Liver (tissue), 3 donors: Measurements from ENCODE around the gene SLC25A21.

Experiments used
- EGR1 ChIP-seq, 2 donors: IDR thresholded peaks; 2 replicates each; pipeline ENCODE4 v1.6.1; 2016 to 2018; ENCODE audit warnings: antibody characterized with exemption in 2 of 2, low read depth in 2 of 2
- GABPA ChIP-seq, 2 donors: IDR thresholded peaks in 1 of 2; conservative IDR thresholded peaks in 1 of 2; 2 replicates each; pipeline ENCODE4 v1.6.1; 2016; ENCODE audit warnings: antibody characterized with exemption in 2 of 2, mild to moderate bottlenecking in 1 of 2, moderate library complexity in 1 of 2
- HNF4A ChIP-seq, 2 donors: conservative IDR thresholded peaks; 2 replicates each; pipeline ENCODE4 v1.6.1; 2016; ENCODE audit warnings: antibody characterized with exemption in 2 of 2, mild to moderate bottlenecking in 2 of 2
- HNF4G ChIP-seq: IDR thresholded peaks from 2 replicates; pipeline ENCODE4 v1.6.1; 2016; ENCODE audit warnings: antibody characterized with exemption
- RAD21 ChIP-seq, 2 donors: IDR thresholded peaks; 2 replicates each; pipeline ENCODE4 v1.6.1; 2016; ENCODE audit warnings: antibody characterized with exemption in 2 of 2, mild to moderate bottlenecking in 2 of 2
- REST ChIP-seq: IDR thresholded peaks from 2 replicates; pipeline ENCODE4 v1.6.1; 2016; ENCODE audit warnings: antibody characterized with exemption, mild to moderate bottlenecking
- RXRA ChIP-seq, 2 donors: IDR thresholded peaks; 2 replicates each; pipeline ENCODE4 v1.6.1; 2017 to 2018; ENCODE audit warnings: antibody characterized with exemption in 2 of 2, mild to moderate bottlenecking in 1 of 2
- SP1 ChIP-seq: IDR thresholded peaks from 2 replicates; pipeline ENCODE4 v1.6.1; 2018; ENCODE audit warnings: antibody characterized with exemption, mild to moderate bottlenecking
- TAF1 ChIP-seq: conservative IDR thresholded peaks from 2 replicates; pipeline ENCODE4 v1.6.1; 2016; ENCODE audit warnings: antibody characterized with exemption, mild to moderate bottlenecking
- YY1 ChIP-seq: IDR thresholded peaks from 2 replicates; pipeline ENCODE4 v1.6.1; 2016; ENCODE audit warnings: antibody characterized with exemption, mild to moderate bottlenecking
- ZBTB33 ChIP-seq: IDR thresholded peaks from 2 replicates; pipeline ENCODE4 v1.6.1; 2016; ENCODE audit warnings: antibody characterized with exemption
- TF ChIP-seq, protein P1 (sequence below): fragments of 150-350 bp; IDR thresholded peaks from 2 replicates; pipeline ENCODE4 v1.5.1; 2017; ENCODE audit warnings: improper control_type of control experiment, low read depth, low read length; ENCODE audit not compliant: missing input control
- TF ChIP-seq, protein P2 (sequence below): IDR thresholded peaks from 2 replicates; pipeline ENCODE4 v1.6.1; 2016; ENCODE audit warnings: antibody characterized with exemption
- TF ChIP-seq, protein P3 (sequence below): IDR thresholded peaks from 2 replicates; pipeline ENCODE4 v1.6.1; 2016; ENCODE audit warnings: antibody characterized with exemption
- donor health status: healthy.
- donor health status: healthy.

DNA sequence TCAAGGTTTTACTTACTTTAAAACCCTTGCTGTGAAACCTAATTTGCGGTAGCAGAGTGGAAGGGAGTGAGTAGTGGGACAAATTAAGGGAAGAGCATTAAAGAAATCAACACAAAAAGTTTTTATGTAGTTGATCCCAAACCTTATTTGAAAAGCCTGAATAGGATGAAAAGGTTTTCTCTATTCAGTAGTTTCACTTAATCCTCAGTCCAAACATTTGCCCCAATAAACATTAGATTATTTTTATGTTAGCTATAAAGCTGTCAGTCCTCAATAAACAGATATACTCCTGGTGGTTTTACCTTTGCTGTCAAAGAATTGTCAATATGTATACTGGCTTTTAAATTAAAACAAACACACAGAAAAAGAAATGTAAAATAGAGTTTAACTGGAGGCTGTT lies 374.8 kb downstream of the SLC25A21 start:
- TF ChIP-seq, protein P1, sequence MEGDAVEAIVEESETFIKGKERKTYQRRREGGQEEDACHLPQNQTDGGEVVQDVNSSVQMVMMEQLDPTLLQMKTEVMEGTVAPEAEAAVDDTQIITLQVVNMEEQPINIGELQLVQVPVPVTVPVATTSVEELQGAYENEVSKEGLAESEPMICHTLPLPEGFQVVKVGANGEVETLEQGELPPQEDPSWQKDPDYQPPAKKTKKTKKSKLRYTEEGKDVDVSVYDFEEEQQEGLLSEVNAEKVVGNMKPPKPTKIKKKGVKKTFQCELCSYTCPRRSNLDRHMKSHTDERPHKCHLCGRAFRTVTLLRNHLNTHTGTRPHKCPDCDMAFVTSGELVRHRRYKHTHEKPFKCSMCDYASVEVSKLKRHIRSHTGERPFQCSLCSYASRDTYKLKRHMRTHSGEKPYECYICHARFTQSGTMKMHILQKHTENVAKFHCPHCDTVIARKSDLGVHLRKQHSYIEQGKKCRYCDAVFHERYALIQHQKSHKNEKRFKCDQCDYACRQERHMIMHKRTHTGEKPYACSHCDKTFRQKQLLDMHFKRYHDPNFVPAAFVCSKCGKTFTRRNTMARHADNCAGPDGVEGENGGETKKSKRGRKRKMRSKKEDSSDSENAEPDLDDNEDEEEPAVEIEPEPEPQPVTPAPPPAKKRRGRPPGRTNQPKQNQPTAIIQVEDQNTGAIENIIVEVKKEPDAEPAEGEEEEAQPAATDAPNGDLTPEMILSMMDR, result no peak
- no peak for TF ChIP-seq SP1
- no peak for TF ChIP-seq RAD21 (IDR thresholded peaks at IDR 0.05)
- TF ChIP-seq, protein P2, sequence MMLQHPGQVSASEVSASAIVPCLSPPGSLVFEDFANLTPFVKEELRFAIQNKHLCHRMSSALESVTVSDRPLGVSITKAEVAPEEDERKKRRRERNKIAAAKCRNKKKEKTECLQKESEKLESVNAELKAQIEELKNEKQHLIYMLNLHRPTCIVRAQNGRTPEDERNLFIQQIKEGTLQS, result no peak
- TF ChIP-seq, protein P3, sequence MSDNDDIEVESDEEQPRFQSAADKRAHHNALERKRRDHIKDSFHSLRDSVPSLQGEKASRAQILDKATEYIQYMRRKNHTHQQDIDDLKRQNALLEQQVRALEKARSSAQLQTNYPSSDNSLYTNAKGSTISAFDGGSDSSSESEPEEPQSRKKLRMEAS, result no peak
- TF ChIP-seq TAF1, result no peak
- no peak for TF ChIP-seq YY1
- TF ChIP-seq GABPA (IDR thresholded peaks at IDR 0.05 in 1 of 2, conservative IDR thresholded peaks at IDR 0.05 in 1 of 2), result no peak
- no peak for TF ChIP-seq RXRA (IDR thresholded peaks at IDR 0.05)
- TF ChIP-seq ZBTB33, result no peak
- TF ChIP-seq HNF4G, result no peak
- TF ChIP-seq REST, result no peak
- TF ChIP-seq EGR1 (IDR thresholded peaks at IDR 0.05; ENCODE audit: low read depth in 2 of 2), result no peak
- TF ChIP-seq HNF4A (conservative IDR thresholded peaks at IDR 0.05), result no peak
